MCF 10A (cell line): ENCODE measurements around the gene ZDHHC18. TPM values are rescaled to one million over a fixed set of nuclear protein-coding genes. Genes with fewer than 3 reads are reported as not detected.

Experiments used
- BruUV-seq: library from RNA; stranded (reverse); fragments of 400-500 nt; replicated peaks from 2 replicates; lab custom pipeline; 2021; lab: Mats Ljungman, UMichigan
- CTCF ChIA-PET: fragments of 300-600 bp; sonication (Branson Sonifier 250); formaldehyde crosslinking; extraction: SDS; loops from one replicate; lab custom pipeline; 2021; ENCODE audit warnings: antibody characterized with exemption, inconsistent platforms; lab: Yijun Ruan, JAX
- POLR2A ChIA-PET: fragments of 300-600, 350-650 bp; sonication (Branson Sonifier 250); formaldehyde crosslinking; extraction: SDS; loops from one replicate; lab custom pipeline; 2020; ENCODE audit warnings: antibody characterized with exemption, inconsistent platforms; lab: Yijun Ruan, JAX
- DNase-seq: peaks from one replicate; pipeline ENCODE4 v3.0.0-alpha.2; 2018; ENCODE audit not compliant: unreplicated experiment
- H3K27ac Mint-ChIP-seq: one replicate; pipeline ENCODE4 v1.8.0; 2022; ENCODE audit warnings: mild to moderate bottlenecking, low read depth, mixed read lengths; ENCODE audit not compliant: unreplicated experiment
- H3K27me3 Mint-ChIP-seq: one replicate; pipeline ENCODE4 v1.8.0; 2022; ENCODE audit warnings: mixed read lengths; ENCODE audit not compliant: insufficient read depth, unreplicated experiment
- H3K36me3 Mint-ChIP-seq: one replicate; pipeline ENCODE4 v1.8.0; 2022; ENCODE audit warnings: mild to moderate bottlenecking, moderate library complexity, mixed read lengths; ENCODE audit not compliant: insufficient read depth, unreplicated experiment
- H3K4me1 Mint-ChIP-seq: one replicate; pipeline ENCODE4 v1.8.0; 2022; ENCODE audit warnings: mixed read lengths; ENCODE audit not compliant: insufficient read depth, unreplicated experiment
- H3K4me3 Mint-ChIP-seq: one replicate; pipeline ENCODE4 v1.8.0; 2022; ENCODE audit warnings: mild to moderate bottlenecking, moderate library complexity, mixed read lengths; ENCODE audit not compliant: unreplicated experiment
- H3K9me3 Mint-ChIP-seq: one replicate; pipeline ENCODE4 v1.8.0; 2022; ENCODE audit warnings: mixed read lengths; ENCODE audit not compliant: unreplicated experiment
- intact Hi-C: fragments of 100-400 bp; cut with micrococcal nuclease; formaldehyde crosslinking; loops from 2 replicates; pipeline ENCODE4 v1.14.1; 2022
- total RNA-seq: library from RNA; stranded (reverse); gene quantifications from 2 replicates; pipeline ENCODE4 v1.2.3, GENCODE V29; 2022
- TF ChIP-seq, protein P1 (sequence below): fragments of 200-600 bp; IDR thresholded peaks from one replicate; pipeline ENCODE4 v1.8.0; 2022; ENCODE audit warnings: antibody characterized with exemption, mild to moderate bottlenecking; ENCODE audit not compliant: unreplicated experiment

ZDHHC18 gene
- total RNA-seq, 1 experiment from 2014 or later, result 14.0 TPM

DNA sequence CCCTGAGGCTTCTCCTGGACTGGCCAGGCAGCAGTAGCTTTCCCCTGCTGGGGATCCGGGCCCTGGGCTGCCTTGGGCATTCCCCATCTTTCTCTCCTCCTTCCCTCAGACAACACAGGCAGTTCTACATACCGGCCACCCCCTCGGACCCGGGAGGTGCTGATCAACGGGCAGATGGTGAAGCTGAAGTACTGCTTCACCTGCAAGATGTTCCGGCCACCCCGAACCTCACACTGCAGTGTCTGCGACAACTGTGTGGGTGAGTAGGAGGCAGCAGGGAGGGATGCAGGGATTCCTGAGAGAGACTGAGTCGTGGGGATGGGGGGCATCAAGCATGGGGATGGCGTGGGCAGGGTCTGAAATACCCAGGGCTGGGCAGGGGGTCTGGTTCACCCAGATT lies 22.0 kb downstream of the ZDHHC18 start:
- ChIA-PET CTCF (interaction anchor here (0.6 to 2.8 kb wide), 16 partner anchors 9 to 1116 kb away, joined by 3 to 23 read pairs (median 4); partner anchors contain the start of gene GPN2), POLR2A (interaction anchor here (0.7 to 5.8 kb wide), 10 partner anchors 13 to 348 kb away, joined by 3 to 131 read pairs (median 4); partner anchors contain the start of genes GPN2, SFN and TENT5B)
- DNase-seq, result no peak
- H3K9me3 Mint-ChIP-seq, result no peaks in the 10 kb centered on the region
- no peak overlapping the region for H3K4me3 Mint-ChIP-seq
- peaks cover 73% of the 10 kb centered on the region for H3K36me3 Mint-ChIP-seq
- H3K4me1 Mint-ChIP-seq, result peaks cover 26% of the 10 kb centered on the region
- no TSS peak for BruUV-seq
- TF ChIP-seq, protein P1, sequence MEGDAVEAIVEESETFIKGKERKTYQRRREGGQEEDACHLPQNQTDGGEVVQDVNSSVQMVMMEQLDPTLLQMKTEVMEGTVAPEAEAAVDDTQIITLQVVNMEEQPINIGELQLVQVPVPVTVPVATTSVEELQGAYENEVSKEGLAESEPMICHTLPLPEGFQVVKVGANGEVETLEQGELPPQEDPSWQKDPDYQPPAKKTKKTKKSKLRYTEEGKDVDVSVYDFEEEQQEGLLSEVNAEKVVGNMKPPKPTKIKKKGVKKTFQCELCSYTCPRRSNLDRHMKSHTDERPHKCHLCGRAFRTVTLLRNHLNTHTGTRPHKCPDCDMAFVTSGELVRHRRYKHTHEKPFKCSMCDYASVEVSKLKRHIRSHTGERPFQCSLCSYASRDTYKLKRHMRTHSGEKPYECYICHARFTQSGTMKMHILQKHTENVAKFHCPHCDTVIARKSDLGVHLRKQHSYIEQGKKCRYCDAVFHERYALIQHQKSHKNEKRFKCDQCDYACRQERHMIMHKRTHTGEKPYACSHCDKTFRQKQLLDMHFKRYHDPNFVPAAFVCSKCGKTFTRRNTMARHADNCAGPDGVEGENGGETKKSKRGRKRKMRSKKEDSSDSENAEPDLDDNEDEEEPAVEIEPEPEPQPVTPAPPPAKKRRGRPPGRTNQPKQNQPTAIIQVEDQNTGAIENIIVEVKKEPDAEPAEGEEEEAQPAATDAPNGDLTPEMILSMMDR, result no peak
- peak overlapping the region; percentile 88 for H3K27ac Mint-ChIP-seq
- H3K27me3 Mint-ChIP-seq, result no peaks in the 10 kb centered on the region
- intact Hi-C loops, result loop anchor here (2.0 kb wide), 1 partner anchor 16 kb away; no protein-coding TSS in a partner anchor

DNA sequence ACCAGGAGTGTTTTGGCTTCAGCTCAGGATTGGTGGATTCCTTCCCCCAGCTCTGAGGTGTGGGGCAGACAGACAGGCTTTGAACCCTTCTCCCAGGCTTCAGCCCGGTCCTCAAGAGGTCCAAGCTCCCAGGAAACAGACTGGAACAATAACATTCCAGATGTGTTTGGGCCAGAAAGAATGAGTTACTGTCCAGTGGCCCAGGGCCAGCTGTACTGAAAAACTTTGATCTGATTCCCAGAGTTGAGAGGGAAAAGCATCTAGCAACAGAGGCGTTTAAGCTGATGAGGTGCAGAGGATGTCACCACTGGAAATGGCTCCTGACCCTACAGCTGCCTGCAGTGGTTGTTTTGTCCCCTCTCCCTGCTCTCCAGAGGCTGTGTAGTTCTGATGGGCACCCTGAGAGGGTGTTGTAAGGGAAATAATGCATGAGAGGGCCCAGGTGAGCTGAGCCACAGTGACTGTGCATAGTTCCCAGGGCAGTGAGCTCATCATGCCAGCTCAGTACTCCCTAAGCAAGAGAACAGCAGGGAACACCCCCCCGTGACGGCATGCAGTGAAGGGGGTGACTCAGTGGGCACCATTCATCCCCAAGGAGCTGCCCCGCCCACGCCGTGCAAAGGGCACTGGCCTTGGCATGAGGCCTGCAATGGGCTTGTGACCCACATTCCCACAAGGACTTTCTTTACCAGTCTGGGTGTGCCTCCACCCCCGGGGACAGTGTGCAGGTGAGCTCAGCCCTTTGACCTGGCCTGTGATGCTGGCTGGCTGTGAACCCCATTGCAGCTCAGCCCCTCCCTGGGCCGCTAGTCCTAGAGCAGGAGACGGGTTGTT lies 22.7 kb downstream of the ZDHHC18 start:
- H3K27me3 Mint-ChIP-seq, result no peaks in the 10 kb centered on the region
- peak; percentile 96 for DNase-seq
- TF ChIP-seq, protein P1, result no peak
- H3K27ac Mint-ChIP-seq, result peak overlapping the region; percentile 88
- no peaks in the 10 kb centered on the region for H3K9me3 Mint-ChIP-seq
- H3K36me3 Mint-ChIP-seq, result peaks cover 68% of the 10 kb centered on the region
- ChIA-PET CTCF (interaction anchor here (0.5 to 2.8 kb wide), 20 partner anchors 10 to 1117 kb away, joined by 3 to 23 read pairs (median 4); partner anchors contain the start of gene GPN2), POLR2A (interaction anchor here (0.7 to 5.8 kb wide), 15 partner anchors 13 to 349 kb away, joined by 3 to 131 read pairs (median 4); partner anchors contain the start of genes GPN2, KDF1, SFN and TENT5B)
- H3K4me3 Mint-ChIP-seq, result no peak overlapping the region
- H3K4me1 Mint-ChIP-seq, result peaks cover 26% of the 10 kb centered on the region
- intact Hi-C loops, result loop anchor here (1.0 to 2.0 kb wide), 2 partner anchors 16 to 29 kb away; no protein-coding TSS in a partner anchor
- TSS peak; percentile 91 for BruUV-seq

DNA sequence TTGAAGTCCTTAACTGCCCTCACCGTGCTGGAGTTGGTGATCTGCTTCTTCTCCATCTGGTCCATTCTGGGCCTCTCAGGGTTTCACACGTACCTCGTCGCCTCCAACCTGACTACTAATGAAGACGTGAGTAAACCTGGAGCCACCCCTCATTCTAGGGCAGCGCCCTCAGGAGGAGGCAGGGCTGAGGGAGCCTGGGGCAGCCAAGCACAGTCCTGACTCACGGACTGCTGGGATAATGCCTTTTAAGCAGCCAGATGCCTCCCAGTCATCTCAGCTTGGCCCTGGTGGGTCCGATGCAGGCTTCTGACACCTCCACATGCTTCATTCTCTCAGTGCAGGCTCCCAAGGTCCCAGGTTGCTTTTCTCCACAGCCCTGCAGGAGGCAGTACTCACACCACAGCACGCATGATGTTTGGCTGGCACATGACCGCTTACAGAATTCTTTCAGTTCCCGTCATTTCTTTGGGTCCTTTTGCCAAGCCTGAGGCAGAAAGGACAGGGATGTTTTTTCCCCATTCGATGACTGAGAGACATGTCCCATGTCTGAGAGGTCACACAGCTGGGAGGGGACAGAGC lies 24.7 kb downstream of the ZDHHC18 start:
- Mint-ChIP-seq H3K4me1 (peaks cover 33% of the 10 kb centered on the region), H3K4me3 (no peak overlapping the region), H3K9me3 (no peaks in the 10 kb centered on the region), H3K27ac (no peak overlapping the region), H3K27me3 (no peaks in the 10 kb centered on the region), H3K36me3 (peaks cover 57% of the 10 kb centered on the region)
- no peak for DNase-seq
- ChIA-PET POLR2A (interaction anchor here (0.9 to 5.8 kb wide), 3 partner anchors 11 to 63 kb away, joined by 4 to 131 read pairs (median 5); partner anchors contain the start of gene SFN), CTCF (interaction anchor here (0.9 to 2.9 kb wide), 9 partner anchors 8 to 40 kb away, joined by 3 to 20 read pairs (median 5); no protein-coding TSS in a partner anchor)
- TF ChIP-seq, protein P1, result no peak
- intact Hi-C loops, result no loop called here
- BruUV-seq, result no TSS peak
